ENCODE results near the gene UQCC3.

DNA sequence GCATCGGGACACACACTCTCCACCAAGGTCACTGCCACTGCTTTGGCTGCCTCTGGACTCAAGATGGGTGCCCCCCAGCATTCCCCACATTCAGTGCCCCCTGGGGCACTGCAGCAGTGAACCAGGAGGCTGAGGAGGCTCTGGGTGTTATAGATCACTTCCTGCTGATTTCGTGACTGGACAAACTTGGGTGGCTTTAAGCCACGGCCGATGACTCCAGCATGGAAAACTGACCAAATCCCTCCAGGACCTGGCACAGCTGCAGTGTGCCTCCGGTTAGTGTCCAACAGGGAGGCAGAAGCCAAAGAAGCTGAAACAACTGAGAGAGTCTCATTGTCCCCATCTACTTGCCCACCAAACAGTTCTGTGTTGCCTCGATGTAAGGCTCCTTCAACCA is 23.9 kb upstream of the UQCC3 start:
- TF ChIP-seq SP1 (IDR thresholded peaks at IDR 0.05) (no peak), TARDBP (IDR thresholded peaks at IDR 0.05) (no peak), ZNF384 (IDR thresholded peaks at IDR 0.05) (no peak), ARNT (IDR thresholded peaks at IDR 0.05) (no peak), BHLHE40 (IDR thresholded peaks at IDR 0.05; ENCODE audit: borderline replicate concordance) (no peak)

All from HEK293T (cell line).